Breast epithelium (tissue), 4 donors: ENCODE measurements around the gene NAV2. TPM values are rescaled to one million over a fixed set of nuclear protein-coding genes. Genes with fewer than 3 reads are reported as not detected.

Experiments
- DNase-seq, 2 donors: peaks; one replicate each; pipeline ENCODE4 v3.0.0-alpha.2; 2019; ENCODE audit warnings: low spot score in 2 of 2
- H3K27ac ChIP-seq, 2 donors: fragments of 200-600 bp; sonication (generic) in 1 of 2; one replicate each; pipeline ENCODE4 v1.5.1; 2016 to 2019; ENCODE audit warnings: mild to moderate bottlenecking in 1 of 2
- H3K27me3 ChIP-seq, 2 donors: fragments of 200-600 bp; sonication (generic) in 1 of 2; one replicate each; pipeline versions ENCODE4 v1.5.1 to v1.6.0; 2017 to 2019; ENCODE audit warnings: control low read depth in 1 of 2, mild to moderate bottlenecking in 1 of 2
- H3K36me3 ChIP-seq: fragments of 200-600 bp; one replicate; pipeline ENCODE4 v1.5.1; 2019
- H3K4me1 ChIP-seq, 2 donors: fragments of 200-600 bp; sonication (generic); one replicate each; pipeline ENCODE4 v1.5.1; 2016 to 2019; ENCODE audit warnings: control low read depth in 1 of 2
- H3K4me3 ChIP-seq, 3 donors: fragments of 200-600 bp; sonication (generic); 1 replicate in 2 of 3; 2 replicates in 1 of 3; pipeline ENCODE4 v1.5.1; 2016 to 2019; ENCODE audit warnings: mild to moderate bottlenecking in 3 of 3, moderate library complexity in 2 of 3
- H3K9me3 ChIP-seq, 2 donors: fragments of 200-600 bp; sonication (generic) in 1 of 2; one replicate each; pipeline ENCODE4 v1.5.1; 2016 to 2019; ENCODE audit warnings: control low read depth in 1 of 2
- CTCF ChIP-seq, 3 donors: fragments of 450-650 bp; IDR thresholded peaks; one replicate each; pipeline ENCODE4 v1.5.1; 2016 to 2017; ENCODE audit warnings: antibody characterized with exemption in 3 of 3, mild to moderate bottlenecking in 3 of 3, moderate library complexity in 3 of 3
- POLR2A ChIP-seq: fragments of 450-650 bp; IDR thresholded peaks from one replicate; pipeline ENCODE4 v1.6.1; 2016; ENCODE audit warnings: antibody characterized with exemption, mild to moderate bottlenecking, moderate library complexity
- POLR2AphosphoS5 ChIP-seq, 3 donors: sonication (generic); formaldehyde crosslinking; IDR thresholded peaks; one replicate each; pipeline ENCODE4 v1.6.1; 2017; ENCODE audit warnings: antibody characterized with exemption in 3 of 3
- intact Hi-C: fragments of 100-400 bp; cut with DNase I; formaldehyde crosslinking; loops from one replicate; pipeline ENCODE4 v1.15.1; 2023; ENCODE audit warnings: low total_unique reads
- total RNA-seq, 3 donors: library from RNA; depleted of rRNA; stranded (reverse); fragments of >200 nt; gene quantifications; one replicate each; pipeline ENCODE4 v1.1.0, GENCODE V29; 2016

NAV2 gene
- total RNA-seq, 3 donors from 2014 or later: 28.2 to 61.8 (median 31.4) TPM

- TF ChIP-seq CTCF (IDR thresholded peaks at IDR 0.05): no peak
- no peak for TF ChIP-seq POLR2AphosphoS5 (IDR thresholded peaks at IDR 0.05)
- no peak for TF ChIP-seq POLR2A
- H3K36me3 ChIP-seq: no peaks in the 10 kb centered on the region
- no peaks in the 10 kb centered on the region for H3K9me3 ChIP-seq
- peaks cover 7 to 97% of the 10 kb centered on the region in 2 donors for H3K27me3 ChIP-seq
- H3K27ac ChIP-seq: no peak overlapping the region
- peak overlapping the region in 2 of 3 donors; percentile 30 to 59 for H3K4me3 ChIP-seq
- H3K4me1 ChIP-seq: peaks cover 0 to 2% of the 10 kb centered on the region in 2 donors
- DNase-seq: no peak
- intact Hi-C loops: no loop called here
Measured at GRCh38 chr11:20162824-20163782, 450.5 kb downstream of the NAV2 start.

DNA sequence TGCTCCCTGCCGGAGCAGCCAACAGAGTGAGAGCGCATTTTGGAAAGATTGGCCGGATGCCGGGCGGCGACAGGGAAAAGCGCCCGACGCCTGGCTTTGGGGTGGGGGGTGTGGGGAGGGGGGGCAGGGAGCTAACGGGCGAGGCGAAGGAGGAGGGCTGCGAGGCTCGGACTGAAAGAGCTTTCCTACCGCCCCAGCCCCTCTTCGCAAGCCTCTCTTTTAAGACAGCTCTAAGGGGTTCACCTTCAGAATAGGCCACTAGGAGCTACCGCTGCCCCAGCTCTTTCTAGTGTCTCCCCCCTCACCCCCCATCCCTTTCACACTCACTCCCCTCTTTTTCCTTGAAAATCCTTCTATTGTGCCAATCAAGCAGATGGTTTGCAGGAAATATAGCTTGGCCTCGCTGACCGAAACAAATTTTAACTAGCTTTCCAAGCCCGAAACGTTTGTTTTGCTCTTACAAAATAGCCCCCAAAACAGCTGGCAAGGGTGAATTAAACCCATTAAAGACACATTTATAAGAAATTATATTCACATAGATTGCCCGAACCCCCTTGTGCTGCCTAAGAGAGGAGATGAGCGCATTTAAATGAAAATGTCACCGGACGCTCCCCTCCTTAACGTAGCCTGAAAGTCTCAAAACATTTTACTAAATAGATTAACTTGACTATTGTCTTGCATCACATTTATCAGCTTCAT, 451.3 kb downstream of the NAV2 start:
- Histone ChIP-seq H3K9me3 (no peaks in the 10 kb centered on the region), H3K27ac (no peak overlapping the region), H3K27me3 (peaks cover 7 to 93% of the 10 kb centered on the region in 2 donors), H3K4me1 (peaks cover 0 to 2% of the 10 kb centered on the region in 2 donors), H3K4me3 (peak overlapping the region in 2 of 3 donors; percentile 30 to 59), H3K36me3 (no peaks in the 10 kb centered on the region)
- intact Hi-C loops: no loop called here
- DNase-seq: no peak
- TF ChIP-seq POLR2A (no peak), CTCF (IDR thresholded peaks at IDR 0.05) (no peak), POLR2AphosphoS5 (IDR thresholded peaks at IDR 0.05) (no peak)
